CD4-positive, alpha-beta T cell (primary cell): Measurements from ENCODE around the gene ADAM30. TPM values are rescaled to one million over a fixed set of nuclear protein-coding genes. Genes with fewer than 3 reads are reported as not detected.
"Not testable (repeated sequence)": the region's sequence is repeated elsewhere in the genome, so short reads cannot be mapped to it uniquely, and the experiment has no call there.

Experiments used
- ATAC-seq: fragments of 200-7000 bp; cut with Tn5 transposase; one replicate; pipeline ENCODE4 v1.10.0; 2022; ENCODE audit warnings: mild to moderate bottlenecking; ENCODE audit not compliant: poor library complexity
- CTCF ChIA-PET: fragments of 350-600 bp; sonication (Branson Sonifier 250); formaldehyde crosslinking; loops from one replicate; lab custom pipeline; 2021; ENCODE audit warnings: antibody characterized with exemption, inconsistent platforms; lab: Charles Lee
- POLR2A ChIA-PET: fragments of 350-600 bp; sonication (Branson Sonifier 250); formaldehyde crosslinking; loops from one replicate; lab custom pipeline; 2021; ENCODE audit warnings: antibody characterized with exemption, inconsistent platforms; lab: Charles Lee
- DNase-seq, 14 experiments: peaks; one replicate each; pipeline ENCODE4 v3.0.0-alpha.2; 2013 to 2020; ENCODE audit warnings: mixed read lengths in 2 of 14
- H3K27ac ChIP-seq, 2 donors: one replicate each; pipeline versions ENCODE4 v1.5.1 to v1.7.0; 2013; ENCODE audit warnings: low read length in 2 of 2, low read depth in 1 of 2, mild to moderate bottlenecking in 1 of 2
- H3K27me3 ChIP-seq, 2 experiments: 1 replicate in 1 of 2; 2 replicates in 1 of 2; pipeline versions ENCODE4 v1.6.1 to v1.7.0; 2013; ENCODE audit warnings: low read length in 2 of 2, control low read depth in 1 of 2, mild to moderate bottlenecking in 1 of 2, moderate library complexity in 1 of 2; ENCODE audit not compliant: insufficient read depth in 2 of 2, control insufficient read depth in 1 of 2
- H3K36me3 ChIP-seq: one replicate; pipeline ENCODE4 v1.6.1; 2013; ENCODE audit warnings: low read length, control low read depth; ENCODE audit not compliant: insufficient read depth
- H3K4me1 ChIP-seq: one replicate; pipeline ENCODE4 v1.6.1; 2013; ENCODE audit warnings: low read length, control low read depth; ENCODE audit not compliant: insufficient read depth
- H3K4me3 ChIP-seq: one replicate; pipeline ENCODE4 v1.5.1; 2013; ENCODE audit warnings: mild to moderate bottlenecking, low read length, moderate library complexity
- H3K9me3 ChIP-seq, 2 experiments: 1 replicate in 1 of 2; 2 replicates in 1 of 2; pipeline versions ENCODE4 v1.6.1 to v1.7.0; 2013; ENCODE audit warnings: low read length in 2 of 2, mild to moderate bottlenecking in 2 of 2, control low read depth in 1 of 2, moderate library complexity in 1 of 2; ENCODE audit not compliant: control insufficient read depth in 1 of 2, insufficient read depth in 1 of 2
- H3K27ac Mint-ChIP-seq: one replicate; pipeline ENCODE4 v1.8.0; 2020; ENCODE audit warnings: mixed read lengths
- H3K27me3 Mint-ChIP-seq: one replicate; pipeline ENCODE4 v1.8.0; 2021; ENCODE audit warnings: mixed read lengths
- H3K36me3 Mint-ChIP-seq: one replicate; pipeline ENCODE4 v1.8.0; 2021; ENCODE audit warnings: low read depth, mixed read lengths
- H3K4me1 Mint-ChIP-seq: one replicate; pipeline ENCODE4 v1.8.0; 2021; ENCODE audit warnings: low read depth, mixed read lengths
- H3K4me3 Mint-ChIP-seq: one replicate; pipeline ENCODE4 v1.8.0; 2020; ENCODE audit warnings: mild to moderate bottlenecking, mixed read lengths
- H3K9me3 Mint-ChIP-seq: one replicate; pipeline ENCODE4 v1.8.0; 2020; ENCODE audit warnings: mixed read lengths
- intact Hi-C, 2 experiments: fragments of 100-400 bp; cut with DNase I in 1 of 2; cut with micrococcal nuclease in 1 of 2; formaldehyde crosslinking; loops; one replicate each; pipeline versions ENCODE4 v1.15.1 to v1.9.0; 2023 to 2025; cut with DNase I, micrococcal nuclease
- total RNA-seq, 174 experiments: library from RNA in 2 of 174; stranded (reverse) in 2 of 174; gene quantifications; one replicate each; pipeline ENCODE4 v1.2.3 and lab custom pipeline; 2021 to 2026
- TF ChIP-seq, protein P1 (sequence below): fragments of 200-600 bp; IDR thresholded peaks from one replicate; pipeline ENCODE4 v1.8.0; 2022; ENCODE audit warnings: antibody characterized with exemption, mild to moderate bottlenecking

The ADAM30 gene
- total RNA-seq, 2 experiments from 2014 or later = not detected

DNA sequence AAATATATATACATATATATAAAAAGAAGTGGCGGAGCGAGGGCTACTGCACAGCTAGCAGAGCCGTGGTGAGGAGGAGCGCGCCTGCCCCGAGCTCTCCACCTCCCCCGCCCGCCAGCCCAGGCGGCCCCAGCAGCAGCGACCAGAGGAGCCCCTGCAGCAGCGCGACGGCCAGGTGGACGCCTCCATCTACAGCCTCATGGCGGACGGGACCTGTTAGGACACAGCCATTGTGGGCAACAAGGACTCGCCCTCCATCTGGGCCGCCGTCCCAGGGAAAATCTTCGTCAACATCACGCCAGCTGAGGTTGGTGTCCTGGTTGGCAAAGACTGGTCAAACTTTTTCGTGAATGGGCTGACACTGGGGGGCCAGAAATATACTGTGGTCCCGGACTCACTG lies 43.2 kb downstream of the ADAM30 start:
- Histone ChIP-seq H3K27me3 (no peaks in the 10 kb centered on the region), H3K4me1 (no peaks in the 10 kb centered on the region), H3K36me3 (no peaks in the 10 kb centered on the region), H3K9me3 (no peaks in the 10 kb centered on the region), H3K27ac (no peak overlapping the region), H3K4me3 (no peak overlapping the region)
- TF ChIP-seq, protein P1, sequence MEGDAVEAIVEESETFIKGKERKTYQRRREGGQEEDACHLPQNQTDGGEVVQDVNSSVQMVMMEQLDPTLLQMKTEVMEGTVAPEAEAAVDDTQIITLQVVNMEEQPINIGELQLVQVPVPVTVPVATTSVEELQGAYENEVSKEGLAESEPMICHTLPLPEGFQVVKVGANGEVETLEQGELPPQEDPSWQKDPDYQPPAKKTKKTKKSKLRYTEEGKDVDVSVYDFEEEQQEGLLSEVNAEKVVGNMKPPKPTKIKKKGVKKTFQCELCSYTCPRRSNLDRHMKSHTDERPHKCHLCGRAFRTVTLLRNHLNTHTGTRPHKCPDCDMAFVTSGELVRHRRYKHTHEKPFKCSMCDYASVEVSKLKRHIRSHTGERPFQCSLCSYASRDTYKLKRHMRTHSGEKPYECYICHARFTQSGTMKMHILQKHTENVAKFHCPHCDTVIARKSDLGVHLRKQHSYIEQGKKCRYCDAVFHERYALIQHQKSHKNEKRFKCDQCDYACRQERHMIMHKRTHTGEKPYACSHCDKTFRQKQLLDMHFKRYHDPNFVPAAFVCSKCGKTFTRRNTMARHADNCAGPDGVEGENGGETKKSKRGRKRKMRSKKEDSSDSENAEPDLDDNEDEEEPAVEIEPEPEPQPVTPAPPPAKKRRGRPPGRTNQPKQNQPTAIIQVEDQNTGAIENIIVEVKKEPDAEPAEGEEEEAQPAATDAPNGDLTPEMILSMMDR = no peak
- Mint-ChIP-seq H3K4me1 (no peaks in the 10 kb centered on the region), H3K27ac (no peak overlapping the region), H3K9me3 (no peaks in the 10 kb centered on the region), H3K4me3 (no peak overlapping the region), H3K27me3 (no peaks in the 10 kb centered on the region), H3K36me3 (no peaks in the 10 kb centered on the region)
- DNase-seq (no peak), ATAC-seq (no peak)
- ChIA-PET POLR2A (no interaction called here), CTCF (no interaction called here)
- intact Hi-C loops = no loop called here

DNA sequence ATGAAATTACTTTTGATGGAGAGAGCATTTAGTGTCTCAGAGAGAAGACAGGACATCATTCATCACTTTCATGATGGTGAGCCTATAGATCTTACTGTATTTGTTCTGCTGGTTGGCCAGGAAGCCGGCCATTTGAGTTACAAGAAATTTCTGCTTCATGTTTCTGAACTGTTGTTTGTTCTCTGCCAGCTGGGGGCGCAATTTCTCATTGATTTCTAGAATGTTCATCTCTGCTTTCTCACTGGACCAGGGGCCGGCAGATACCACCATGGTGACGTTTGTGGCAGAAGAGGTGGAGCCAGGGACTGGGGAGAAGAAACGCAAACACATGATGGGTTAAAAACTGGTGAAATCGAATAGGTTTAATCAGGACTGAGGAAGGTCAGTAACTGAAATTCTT lies 52.1 kb downstream of the ADAM30 start:
- ATAC-seq, H3K4me3 ChIP-seq, H3K36me3 Mint-ChIP-seq, H3K36me3 ChIP-seq, H3K9me3 ChIP-seq, H3K27me3 ChIP-seq, H3K4me1 ChIP-seq, DNase-seq, H3K9me3 Mint-ChIP-seq, H3K4me3 Mint-ChIP-seq, H3K4me1 Mint-ChIP-seq, POLR2A ChIA-PET, H3K27ac Mint-ChIP-seq, intact Hi-C loops, H3K27me3 Mint-ChIP-seq, H3K27ac ChIP-seq: not testable (repeated sequence)
- CTCF ChIA-PET = interaction anchor here (1.3 kb wide), 1 partner anchor 12 kb away, joined by 3 read pairs; no protein-coding TSS in a partner anchor

Other genes starting within 250 kb of the ADAM30 start
- gene ZNF697, start 248.2 kb downstream of the ADAM30 start, total RNA-seq = under 1 TPM; 0.05 to 0.06 TPM
- gene PHGDH, start 184.6 kb downstream of the ADAM30 start, total RNA-seq = 1 to 10 TPM; 6.0 to 7.5 TPM
- not detected for gene HMGCS2, start 127.6 kb downstream of the ADAM30 start, total RNA-seq
- under 1 TPM in 1 of 2 experiments, not detected in 1; 0.33 TPM for gene REG4, start 85.1 kb downstream of the ADAM30 start, total RNA-seq
- 10 to 100 TPM; 27.5 to 29.4 TPM for gene NOTCH2, start 173.1 kb upstream of the ADAM30 start, total RNA-seq